Measurements from ENCODE around the gene MYORG. TPM values are rescaled to one million over a fixed set of nuclear protein-coding genes. Genes with fewer than 3 reads are reported as not detected.

Gene MYORG
- total RNA-seq, 4 donors from 2014 or later = 42.0 to 113 (median 66.3) TPM

- H3K4me1 ChIP-seq = no peaks in the 10 kb centered on the region
- in situ Hi-C loops (cut with MboI; ENCODE audit: low pct_ligation_motif_present in 1 of 4, low pct_unique_long_range_greater_than_20kb in 1 of 4, low sequenced_read_pairs in 3 of 4) = no loop called here
- WGBS, 2 donors (ENCODE audit: low coverage in 1 of 2) = 63% methylated on average over 1 of the region's 1 CpG; no CpG with 5 or more reads in 1 of the 2 donors
- no peak for DNase-seq
- no peak overlapping the region for H3K4me3 ChIP-seq
- H3K27me3 ChIP-seq = peaks cover 11% of the 10 kb centered on the region
- intact Hi-C loops (cut with DNase I; ENCODE audit: low total_unique reads) = no loop called here
- no peaks in the 10 kb centered on the region for H3K36me3 ChIP-seq
- no peak overlapping the region for H3K27ac ChIP-seq
- no peaks in the 10 kb centered on the region for H3K9me3 ChIP-seq
- TF ChIP-seq POLR2A (IDR thresholded peaks at IDR 0.05) (no peak), POLR2AphosphoS5 (IDR thresholded peaks at IDR 0.05) (no peak)
Observed at GRCh38 chr9:34392511-34392910, 15.8 kb upstream of the MYORG start.

- H3K4me3 ChIP-seq = no peak overlapping the region
- no peaks in the 10 kb centered on the region for H3K4me1 ChIP-seq
- no peaks in the 10 kb centered on the region for H3K36me3 ChIP-seq
- intact Hi-C loops (cut with DNase I; ENCODE audit: low total_unique reads) (no loop called here), in situ Hi-C loops (cut with MboI; ENCODE audit: low pct_ligation_motif_present in 1 of 4, low pct_unique_long_range_greater_than_20kb in 1 of 4, low sequenced_read_pairs in 3 of 4) (loop anchor here in 1 of 4 donors (10.0 kb wide), 1 partner anchor 52 kb away; no protein-coding TSS in a partner anchor)
- no peak for DNase-seq
- TF ChIP-seq EP300 (IDR thresholded peaks at IDR 0.05; ENCODE audit: low read depth) (no peak), CTCF (IDR thresholded peaks at IDR 0.05) (no peak), POLR2A (IDR thresholded peaks at IDR 0.05) (no peak), POLR2AphosphoS5 (IDR thresholded peaks at IDR 0.05) (no peak)
- no peak overlapping the region for H3K27ac ChIP-seq
- peaks cover 11% of the 10 kb centered on the region for H3K27me3 ChIP-seq
- no peaks in the 10 kb centered on the region for H3K9me3 ChIP-seq
- WGBS, 2 donors (ENCODE audit: low coverage in 1 of 2) = 80% methylated on average over 4 of the region's 4 CpGs; no CpG with 5 or more reads in 1 of the 2 donors
Observed at GRCh38 chr9:34387239-34387638, 10.5 kb upstream of the MYORG start.

GRCh38 chr9:34386656-34387055 lies 10.0 kb upstream of the MYORG start:
- TF ChIP-seq CTCF (IDR thresholded peaks at IDR 0.05) = no peak
- TF ChIP-seq EP300 (IDR thresholded peaks at IDR 0.05; ENCODE audit: low read depth) = no peak
- TF ChIP-seq POLR2A (IDR thresholded peaks at IDR 0.05) = no peak
- no peak for TF ChIP-seq POLR2AphosphoS5 (IDR thresholded peaks at IDR 0.05)
- Histone ChIP-seq H3K36me3 (no peaks in the 10 kb centered on the region), H3K4me3 (no peak overlapping the region), H3K4me1 (peaks cover 0 to 1% (median 0%) of the 10 kb centered on the region in 4 donors), H3K27me3 (peaks cover 11% of the 10 kb centered on the region), H3K9me3 (no peaks in the 10 kb centered on the region), H3K27ac (no peak overlapping the region)
- intact Hi-C loops (cut with DNase I; ENCODE audit: low total_unique reads) (no loop called here), in situ Hi-C loops (cut with MboI; ENCODE audit: low pct_ligation_motif_present in 1 of 4, low pct_unique_long_range_greater_than_20kb in 1 of 4, low sequenced_read_pairs in 3 of 4) (loop anchor here in 1 of 4 donors (10.0 kb wide), 1 partner anchor 52 kb away; no protein-coding TSS in a partner anchor)
- WGBS, 2 donors (ENCODE audit: low coverage in 1 of 2) = 90 to 100% methylated on average over 1 to 3 of the region's 3 CpGs
- DNase-seq = no peak

- H3K36me3 ChIP-seq = no peaks in the 10 kb centered on the region
- in situ Hi-C loops (cut with MboI; ENCODE audit: low pct_ligation_motif_present in 1 of 4, low pct_unique_long_range_greater_than_20kb in 1 of 4, low sequenced_read_pairs in 3 of 4) = loop anchor here in 1 of 4 donors (10.0 kb wide), 1 partner anchor 51 kb away; no protein-coding TSS in a partner anchor
- no peaks in the 10 kb centered on the region for H3K9me3 ChIP-seq
Observed at GRCh38 chr9:34385561-34386230, 9.0 kb upstream of the MYORG start.

More at GRCh38 chr9:34385561-34386230, 9.0 kb upstream of the MYORG start:
- 89% methylated on average over 6 of the region's 6 CpGs; no CpG with 5 or more reads in 1 of the 2 donors for WGBS, 2 donors (ENCODE audit: low coverage in 1 of 2)
- Histone ChIP-seq H3K4me3 (no peak overlapping the region), H3K4me1 (peaks cover 0 to 10% (median 5%) of the 10 kb centered on the region in 4 donors), H3K27ac (no peak overlapping the region), H3K27me3 (peaks cover 4% of the 10 kb centered on the region)
- no peak for DNase-seq
- intact Hi-C loops (cut with DNase I; ENCODE audit: low total_unique reads) = no loop called here
- no peak for TF ChIP-seq POLR2A (IDR thresholded peaks at IDR 0.05)
- TF ChIP-seq EP300 (IDR thresholded peaks at IDR 0.05; ENCODE audit: low read depth) = no peak
- TF ChIP-seq POLR2AphosphoS5 (IDR thresholded peaks at IDR 0.05) = no peak
- TF ChIP-seq CTCF (IDR thresholded peaks at IDR 0.05) = no peak

Measured in transverse colon (tissue), 4 donors.